Karpas-422 (cell line): ENCODE data around the gene LBP. TPM values are rescaled to one million over a fixed set of nuclear protein-coding genes. Genes with fewer than 3 reads are reported as not detected.
A peak's percentile ranks its signal among the peaks of the same experiment; 100 is the strongest.
"Not testable (repeated sequence)": the region's sequence is repeated elsewhere in the genome, so short reads cannot be mapped to it uniquely, and the experiment has no call there.

Experiments used
- DNase-seq: peaks from one replicate; pipeline ENCODE4 v3.0.0-alpha.2; 2015
- H2AFZ ChIP-seq: fragments of 200-600 bp; sonication (generic); 2 replicates; pipeline ENCODE4 v1.6.1; 2014; ENCODE audit warnings: antibody characterized with exemption, low read length, mixed read lengths
- H3K27ac ChIP-seq: fragments of 200-600 bp; sonication (generic); 2 replicates; pipeline ENCODE4 v1.5.1; 2014; ENCODE audit warnings: mild to moderate bottlenecking, low read length, moderate library complexity
- H3K27me3 ChIP-seq: fragments of 200-600 bp; sonication (generic); 2 replicates; pipeline ENCODE4 v1.6.1; 2014; ENCODE audit warnings: low read length, mixed read lengths
- H3K36me3 ChIP-seq: fragments of 200-600 bp; sonication (generic); 2 replicates; pipeline ENCODE4 v1.6.1; 2014; ENCODE audit warnings: low read length, mixed read lengths; ENCODE audit not compliant: insufficient read depth
- H3K4me1 ChIP-seq: fragments of 200-600 bp; sonication (generic); 2 replicates; pipeline ENCODE4 v1.6.1; 2014; ENCODE audit warnings: mild to moderate bottlenecking, low read length, mixed read lengths
- H3K4me2 ChIP-seq: fragments of 200-600 bp; sonication (generic); 2 replicates; pipeline ENCODE4 v1.6.1; 2014; ENCODE audit warnings: low read length, low read depth, mild to moderate bottlenecking; ENCODE audit not compliant: poor library complexity, severe bottlenecking
- H3K4me3 ChIP-seq: fragments of 200-600 bp; sonication (generic); 2 replicates; pipeline ENCODE4 v1.5.1; 2014; ENCODE audit warnings: mild to moderate bottlenecking, antibody characterized with exemption, low read length, mixed read lengths
- H3K79me2 ChIP-seq: fragments of 200-600 bp; sonication (generic); 2 replicates; pipeline ENCODE4 v1.6.1; 2014; ENCODE audit warnings: mild to moderate bottlenecking, low read length, mixed read lengths
- H3K9ac ChIP-seq: fragments of 200-600 bp; sonication (generic); 2 replicates; pipeline ENCODE4 v1.6.0; 2014; ENCODE audit warnings: low read length
- H3K9me2 ChIP-seq: fragments of 200-600 bp; sonication (generic), shearing (Covaris generic); replicated peaks from 2 replicates; pipeline ENCODE4 v1.6.0; 2014; ENCODE audit warnings: mild to moderate bottlenecking, low read length, moderate library complexity; ENCODE audit not compliant: insufficient read depth
- H3K9me3 ChIP-seq: fragments of 300-700, 200-600 bp; sonication (generic); 2 replicates; pipeline ENCODE4 v1.6.1; 2014; ENCODE audit warnings: low read length, mixed read lengths
- H4K20me1 ChIP-seq: fragments of 200-600 bp; sonication (generic); 2 replicates; pipeline ENCODE4 v1.6.1; 2014; ENCODE audit warnings: mild to moderate bottlenecking, antibody characterized with exemption, low read length, low read depth; ENCODE audit not compliant: insufficient read depth
- total RNA-seq: library from RNA; depleted of rRNA; stranded (reverse); fragments of >200 nt; shearing (Covaris generic); gene quantifications from 2 replicates; pipeline ENCODE4 v1.2.3, GENCODE V29; 2014; ENCODE audit warnings: low replicate concordance

LBP gene
- total RNA-seq, 1 experiment from 2014 or later = not detected

- Histone ChIP-seq H3K27me3 (no peaks in the 10 kb centered on the region), H3K79me2 (no peaks in the 10 kb centered on the region), H3K9me2 (no peaks in the 10 kb centered on the region), H4K20me1 (no peaks in the 10 kb centered on the region), H3K4me2 (no peak overlapping the region), H3K27ac (no peak overlapping the region), H3K4me3 (no peak overlapping the region), H3K36me3 (no peaks in the 10 kb centered on the region), H3K9me3 (no peaks in the 10 kb centered on the region), H3K9ac (no peak overlapping the region), H3K4me1 (no peaks in the 10 kb centered on the region), H2AFZ (no peak overlapping the region)
- DNase-seq = no peak
Observed at GRCh38 chr20:38358556-38358955, 12.3 kb downstream of the LBP start.

GRCh38 chr20:38363004-38363747 is 16.9 kb downstream of the LBP start:
- Histone ChIP-seq H2AFZ (no peak overlapping the region), H3K9ac (no peak overlapping the region), H3K79me2 (no peaks in the 10 kb centered on the region), H3K9me3 (no peaks in the 10 kb centered on the region), H3K27me3 (no peaks in the 10 kb centered on the region), H3K4me3 (no peak overlapping the region), H3K27ac (no peak overlapping the region), H3K36me3 (no peaks in the 10 kb centered on the region), H3K4me2 (no peak overlapping the region), H3K9me2 (no peaks in the 10 kb centered on the region), H4K20me1 (no peaks in the 10 kb centered on the region), H3K4me1 (no peaks in the 10 kb centered on the region)
- DNase-seq = no peak

- Histone ChIP-seq H3K9ac (no peak overlapping the region), H3K27ac (no peak overlapping the region), H3K27me3 (no peaks in the 10 kb centered on the region), H3K79me2 (no peaks in the 10 kb centered on the region), H3K4me3 (no peak overlapping the region; the same call in 1 of the 2 replicates), H2AFZ (peak overlapping the region; percentile 82), H3K4me1 (no peaks in the 10 kb centered on the region), H3K9me3 (no peaks in the 10 kb centered on the region), H3K9me2 (no peaks in the 10 kb centered on the region), H3K36me3 (no peaks in the 10 kb centered on the region), H3K4me2 (peak overlapping the region; percentile 34), H4K20me1 (no peaks in the 10 kb centered on the region)
- DNase-seq = peak; percentile 66
Observed at GRCh38 chr20:38369389-38369788, 23.1 kb downstream of the LBP start.

- no peaks in the 10 kb centered on the region for H3K36me3 ChIP-seq
- H2AFZ ChIP-seq = no peak overlapping the region
- no peak for DNase-seq
- no peaks in the 10 kb centered on the region for H4K20me1 ChIP-seq
- no peaks in the 10 kb centered on the region for H3K79me2 ChIP-seq
- no peak overlapping the region for H3K27ac ChIP-seq
- no peaks in the 10 kb centered on the region for H3K4me1 ChIP-seq
- no peaks in the 10 kb centered on the region for H3K9me3 ChIP-seq
- H3K27me3 ChIP-seq = no peaks in the 10 kb centered on the region
- no peak overlapping the region for H3K4me2 ChIP-seq
- H3K9ac ChIP-seq = no peak overlapping the region
- H3K9me2 ChIP-seq = no peaks in the 10 kb centered on the region
- H3K4me3 ChIP-seq = no peak overlapping the region
Observed at GRCh38 chr20:38372806-38373205, 26.5 kb downstream of the LBP start.

- H3K4me3 ChIP-seq = no peak overlapping the region
- no peaks in the 10 kb centered on the region for H3K9me2 ChIP-seq
- no peak overlapping the region for H2AFZ ChIP-seq
- no peaks in the 10 kb centered on the region for H4K20me1 ChIP-seq
- no peak overlapping the region for H3K27ac ChIP-seq
- DNase-seq = no peak
- H3K9ac ChIP-seq = no peak overlapping the region
- no peak overlapping the region for H3K4me2 ChIP-seq
- H3K79me2 ChIP-seq = no peaks in the 10 kb centered on the region
- no peaks in the 10 kb centered on the region for H3K9me3 ChIP-seq
- no peaks in the 10 kb centered on the region for H3K4me1 ChIP-seq
- no peaks in the 10 kb centered on the region for H3K36me3 ChIP-seq
- H3K27me3 ChIP-seq = no peaks in the 10 kb centered on the region
Observed at GRCh38 chr20:38373231-38373867, 27.1 kb downstream of the LBP start.

- H3K36me3 ChIP-seq = no peaks in the 10 kb centered on the region
- H3K9ac ChIP-seq = no peak overlapping the region
- no peak overlapping the region for H3K4me3 ChIP-seq
- DNase-seq = no peak
- no peak overlapping the region for H3K27ac ChIP-seq
- H2AFZ ChIP-seq = no peak overlapping the region
- H3K9me3 ChIP-seq = no peaks in the 10 kb centered on the region
- no peaks in the 10 kb centered on the region for H3K27me3 ChIP-seq
- H3K4me1 ChIP-seq = no peaks in the 10 kb centered on the region
- H3K4me2 ChIP-seq = no peak overlapping the region
- no peaks in the 10 kb centered on the region for H4K20me1 ChIP-seq
- no peaks in the 10 kb centered on the region for H3K79me2 ChIP-seq
- no peaks in the 10 kb centered on the region for H3K9me2 ChIP-seq
Observed at GRCh38 chr20:38373898-38374297, 27.6 kb downstream of the LBP start.

- Histone ChIP-seq H3K27me3 (no peaks in the 10 kb centered on the region), H4K20me1 (no peaks in the 10 kb centered on the region)
- no peak for DNase-seq
Observed at GRCh38 chr20:38377039-38377685, 30.9 kb downstream of the LBP start.

GRCh38 chr20:38377838-38378237 is 31.6 kb downstream of the LBP start:
- not testable (repeated sequence) for H3K9me2 ChIP-seq, H3K4me3 ChIP-seq, H3K79me2 ChIP-seq, H3K9me3 ChIP-seq, H3K36me3 ChIP-seq, H3K4me2 ChIP-seq, H2AFZ ChIP-seq, H3K27ac ChIP-seq, DNase-seq, H3K27me3 ChIP-seq, H4K20me1 ChIP-seq, H3K4me1 ChIP-seq, H3K9ac ChIP-seq

More at GRCh38 chr20:38377039-38377685, 30.9 kb downstream of the LBP start:
- Histone ChIP-seq H3K9ac (no peak overlapping the region), H3K4me2 (no peak overlapping the region), H3K9me3 (no peaks in the 10 kb centered on the region), H3K9me2 (no peaks in the 10 kb centered on the region), H3K79me2 (no peaks in the 10 kb centered on the region), H3K36me3 (no peaks in the 10 kb centered on the region), H3K4me3 (no peak overlapping the region), H2AFZ (no peak overlapping the region), H3K27ac (no peak overlapping the region), H3K4me1 (no peaks in the 10 kb centered on the region)
